ENCODE measurements around the gene SLC66A3.

- TF ChIP-seq CTCF (optimal IDR thresholded peaks at IDR 0.05 in 1 of 3, IDR thresholded peaks at IDR 0.05 in 1 of 3, conservative IDR thresholded peaks at IDR 0.05 in 1 of 3; ENCODE audit: extremely low read depth in 1 of 3, insufficient read depth in 2 of 3, low read length in 3 of 3) (no peak), EZH2 (IDR thresholded peaks at IDR 0.05; ENCODE audit: low read length) (no peak)
These were observed 11.1 kb upstream of the SLC66A3 start for GRCh38 chr2:11144077-11144737.
